ENCODE results near the gene H2BW2.
"Not testable (repeated sequence)": the region's sequence is repeated elsewhere in the genome, so short reads cannot be mapped to it uniquely, and the experiment has no call there.

GRCh38 chrX:104015576-104015975 is 24.2 kb upstream of the H2BW2 start:
- TF ChIP-seq SUZ12 (IDR thresholded peaks at IDR 0.05; ENCODE audit: extremely low read depth, insufficient read depth, insufficient read length); ZNF274 (IDR thresholded peaks at IDR 0.05; ENCODE audit: low read depth, low read length): not testable (repeated sequence)
